NCI-H774 (cell line): ENCODE data around the gene HACD2.

Source experiments
- DNase-seq: peaks from one replicate; lab custom pipeline; 2025; lab: John Stamatoyannopoulos, UW

The HACD2 gene, protein sequence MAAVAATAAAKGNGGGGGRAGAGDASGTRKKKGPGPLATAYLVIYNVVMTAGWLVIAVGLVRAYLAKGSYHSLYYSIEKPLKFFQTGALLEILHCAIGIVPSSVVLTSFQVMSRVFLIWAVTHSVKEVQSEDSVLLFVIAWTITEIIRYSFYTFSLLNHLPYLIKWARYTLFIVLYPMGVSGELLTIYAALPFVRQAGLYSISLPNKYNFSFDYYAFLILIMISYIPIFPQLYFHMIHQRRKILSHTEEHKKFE

GRCh38 chr3:123584988-123585937, at the start of gene HACD2:
TSS of gene HACD2 (minus strand) at chr3:123585053. CDS start at chr3:123585027, 26 bp downstream.
- peak; percentile 89 for DNase-seq

- no peak for DNase-seq
Measured at GRCh38 chr3:123634149-123635051, 49.5 kb upstream of the HACD2 start.

- DNase-seq: no peak
Measured at GRCh38 chr3:123633530-123633929, 48.7 kb upstream of the HACD2 start.

GRCh38 chr3:123632161-123632655, 47.4 kb upstream of the HACD2 start:
- DNase-seq: no peak

GRCh38 chr3:123629747-123630047, 44.8 kb upstream of the HACD2 start:
- no peak for DNase-seq

GRCh38 chr3:123628996-123629746, 44.3 kb upstream of the HACD2 start:
- no peak for DNase-seq

DNA sequence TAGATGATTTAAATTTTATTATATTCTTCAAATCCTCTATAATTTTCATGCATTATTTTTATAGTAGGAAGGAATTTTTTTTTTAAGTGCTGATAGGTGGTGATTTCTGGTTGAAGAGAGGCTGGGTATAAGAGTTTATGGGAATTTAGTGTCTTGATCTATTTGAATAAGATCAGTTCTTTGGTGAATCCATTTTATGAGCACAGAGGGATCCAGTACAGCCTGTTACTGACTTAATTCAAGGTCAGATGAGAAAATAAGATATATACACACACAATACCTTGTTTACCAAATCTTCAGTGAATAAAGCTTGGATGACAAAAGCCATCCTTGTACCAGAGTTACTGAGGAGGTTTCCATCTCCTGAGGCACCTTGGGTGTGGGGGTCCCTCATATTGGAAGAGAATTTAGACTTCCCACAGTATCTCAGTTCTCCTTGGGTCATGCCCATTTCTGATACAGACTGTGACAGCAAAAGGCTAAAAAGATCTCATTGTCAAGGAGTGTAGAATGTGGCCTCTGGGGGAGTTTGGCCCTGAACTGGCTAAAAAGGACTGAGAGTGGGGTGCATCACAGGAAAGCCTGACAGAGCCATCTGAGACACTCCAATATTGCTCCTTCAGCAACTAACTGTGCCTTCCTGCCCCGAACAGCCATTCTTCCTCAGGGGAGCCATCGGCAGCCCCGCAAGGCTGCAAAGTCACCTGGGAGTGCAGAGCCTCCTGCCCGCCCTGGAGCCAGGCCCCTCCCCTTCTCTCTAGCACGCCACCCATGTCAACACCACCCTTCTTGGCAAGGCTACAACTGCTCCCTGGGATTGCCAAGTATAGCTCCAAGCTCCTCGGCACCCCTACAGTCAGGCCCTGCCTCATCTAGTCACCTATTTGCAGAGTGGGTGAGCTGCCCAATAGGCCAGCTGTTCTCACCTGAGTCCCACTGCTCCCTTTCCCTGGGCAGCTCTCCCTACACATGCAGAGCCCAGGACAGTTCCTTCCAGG, 43.1 kb upstream of the HACD2 start:
- no peak for DNase-seq

- no peak for DNase-seq
Measured at GRCh38 chr3:123626881-123627280, 42.0 kb upstream of the HACD2 start.

DNA sequence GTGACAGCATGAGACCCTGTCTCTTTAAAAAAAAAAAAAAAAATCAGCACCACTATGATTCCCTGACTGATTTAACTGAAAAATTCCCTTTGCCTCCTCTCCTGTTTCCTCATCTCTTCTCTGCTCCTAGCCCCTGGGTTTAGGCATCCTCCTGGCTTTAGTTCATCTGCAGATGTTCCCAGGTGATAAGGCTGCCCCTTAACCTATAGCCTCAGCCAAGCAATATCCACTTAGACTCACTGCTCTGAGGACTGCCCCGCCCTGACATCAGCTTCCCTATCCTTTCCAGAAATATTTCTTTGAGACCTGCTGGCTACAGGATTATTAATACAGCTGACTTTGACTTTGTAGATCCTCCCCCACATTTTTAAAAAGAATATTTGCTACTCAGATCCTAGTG, 39.4 kb upstream of the HACD2 start:
- DNase-seq: no peak

- no peak for DNase-seq
Measured at GRCh38 chr3:123623346-123623880, 38.6 kb upstream of the HACD2 start.

- no peak for DNase-seq
Measured at GRCh38 chr3:123622766-123623165, 37.9 kb upstream of the HACD2 start.

DNA sequence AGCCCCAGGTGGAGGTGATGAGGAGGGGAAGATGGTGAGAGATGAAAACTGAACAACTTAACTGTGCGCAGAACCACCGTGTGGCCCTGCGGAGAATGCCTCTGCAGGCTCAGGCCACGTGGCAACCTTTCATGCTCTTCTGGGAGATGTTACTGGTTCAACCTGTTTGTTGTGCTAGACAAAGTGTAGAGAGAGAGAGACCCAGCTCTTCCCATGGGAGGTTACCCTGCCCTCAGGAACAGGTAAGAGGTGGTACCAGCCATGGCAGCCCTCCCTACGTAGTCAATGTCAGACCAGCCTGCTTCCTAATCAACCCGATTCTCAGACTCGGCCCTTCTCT, 37.0 kb upstream of the HACD2 start:
- no peak for DNase-seq

DNA sequence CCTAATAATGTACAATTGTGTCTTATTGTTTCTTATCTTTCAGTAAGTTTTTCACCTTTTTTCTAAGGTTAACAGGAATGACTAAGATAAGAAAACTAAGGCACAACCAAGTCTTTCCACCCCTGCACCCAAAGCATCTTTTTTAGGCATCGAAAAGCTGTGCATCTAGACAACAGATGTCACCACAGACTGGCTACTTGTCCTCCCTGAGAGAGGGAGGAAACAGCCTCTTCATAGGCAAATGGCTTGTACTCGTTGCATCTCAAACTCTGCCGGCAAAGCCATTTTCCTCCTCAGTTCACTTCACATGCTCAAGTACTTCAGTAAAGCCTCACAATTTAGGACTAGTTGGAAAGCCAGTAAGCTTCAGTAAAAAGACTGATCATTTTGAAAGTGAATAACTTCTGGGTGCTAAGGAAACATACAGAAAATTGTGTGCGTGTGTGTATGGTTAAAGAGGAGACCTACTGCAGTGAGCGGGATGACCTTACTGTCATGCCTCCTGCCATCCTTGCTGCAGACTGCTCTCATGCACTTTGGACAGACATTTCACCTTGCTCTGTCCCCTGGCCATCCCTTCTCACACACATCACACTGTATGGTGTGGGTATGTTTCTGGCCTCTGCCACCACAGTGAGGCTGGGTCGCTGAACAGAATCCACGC, 36.5 kb upstream of the HACD2 start:
- DNase-seq: no peak

DNA sequence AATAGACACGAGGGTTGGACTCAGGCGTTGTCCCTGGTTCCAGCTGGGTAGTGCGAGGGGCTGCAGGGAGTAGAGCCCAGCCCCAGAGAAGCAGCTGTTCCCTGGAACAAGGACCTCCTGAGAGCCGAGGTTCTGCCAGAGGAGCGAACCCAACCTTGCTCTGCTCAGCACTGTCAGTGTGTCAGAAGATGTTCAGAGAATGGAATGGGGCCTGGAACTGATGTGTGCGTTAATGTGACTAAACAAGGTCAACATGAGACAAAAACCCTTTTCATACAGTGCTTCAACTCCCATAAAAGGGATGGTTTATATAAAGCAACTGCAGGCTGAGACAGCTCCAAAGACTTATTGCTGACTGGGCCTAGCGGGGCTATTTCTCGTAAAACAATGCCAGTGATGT, 35.5 kb upstream of the HACD2 start:
- DNase-seq: no peak

DNA sequence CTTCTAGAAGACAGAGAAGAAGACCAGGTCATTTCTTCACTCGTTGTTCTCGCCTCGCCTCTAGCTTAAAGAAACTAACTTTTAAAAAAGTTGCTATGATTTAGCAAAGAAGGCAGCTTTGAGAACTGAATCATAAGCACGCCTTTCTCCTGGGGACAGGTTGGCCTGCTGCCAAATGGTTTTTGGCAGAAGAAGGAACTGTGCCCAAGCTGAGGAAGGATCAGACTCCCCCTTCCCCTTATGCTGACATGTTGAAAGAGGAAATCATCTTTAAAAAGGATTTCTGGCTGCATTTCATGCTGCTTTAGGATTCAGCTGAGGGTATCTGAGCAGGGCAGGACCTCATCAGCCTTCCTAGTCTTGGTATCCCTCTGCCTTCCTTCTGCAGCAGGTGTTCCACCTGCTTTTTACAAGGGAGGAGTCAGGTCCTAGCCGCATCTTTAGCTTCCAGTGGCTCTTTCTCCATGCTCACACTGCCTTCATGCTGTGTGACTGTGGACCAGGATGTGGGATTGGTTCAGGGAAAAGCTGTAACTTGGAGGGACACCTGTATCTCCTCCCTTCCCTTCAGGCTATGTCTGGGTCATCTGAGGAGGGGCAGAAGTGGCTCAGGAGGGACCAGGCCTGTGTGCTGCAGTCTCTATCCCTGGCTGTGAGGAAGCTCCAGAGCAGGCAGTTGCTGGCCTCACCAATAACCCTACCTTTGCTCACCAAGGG, 34.1 kb upstream of the HACD2 start:
- DNase-seq: no peak

DNA sequence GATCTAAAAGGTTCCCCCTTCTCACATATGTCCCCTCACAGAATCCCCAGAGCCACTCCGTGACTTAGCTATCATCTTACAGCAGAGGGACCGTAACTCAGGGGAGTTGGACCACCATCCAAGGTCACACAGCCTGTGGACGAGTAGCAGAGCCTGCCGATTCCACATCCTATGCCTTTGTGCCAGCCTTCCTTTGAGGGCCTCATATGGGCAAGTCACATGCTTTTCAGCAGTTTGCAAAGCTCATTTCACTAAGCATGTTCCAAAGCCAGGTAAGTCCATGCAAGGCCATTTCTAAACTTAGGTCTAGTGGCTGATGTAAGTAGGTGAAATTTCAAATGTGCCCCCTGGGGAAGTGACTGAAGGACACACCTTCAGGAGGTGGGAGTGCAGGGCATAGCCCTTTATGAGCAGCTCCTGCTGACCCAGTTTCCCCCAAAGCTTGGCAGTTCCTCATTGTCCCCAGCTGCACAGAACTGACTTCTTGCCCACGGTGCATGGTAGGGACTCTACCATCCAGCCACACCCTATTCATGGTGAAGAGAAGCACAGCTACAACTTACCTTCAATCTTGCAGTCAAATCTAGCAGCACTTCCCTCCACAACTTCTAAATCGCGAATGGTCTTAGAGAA, 33.3 kb upstream of the HACD2 start:
- DNase-seq: no peak

- no peak for DNase-seq
Measured at GRCh38 chr3:123616593-123616992, 31.7 kb upstream of the HACD2 start.

DNA sequence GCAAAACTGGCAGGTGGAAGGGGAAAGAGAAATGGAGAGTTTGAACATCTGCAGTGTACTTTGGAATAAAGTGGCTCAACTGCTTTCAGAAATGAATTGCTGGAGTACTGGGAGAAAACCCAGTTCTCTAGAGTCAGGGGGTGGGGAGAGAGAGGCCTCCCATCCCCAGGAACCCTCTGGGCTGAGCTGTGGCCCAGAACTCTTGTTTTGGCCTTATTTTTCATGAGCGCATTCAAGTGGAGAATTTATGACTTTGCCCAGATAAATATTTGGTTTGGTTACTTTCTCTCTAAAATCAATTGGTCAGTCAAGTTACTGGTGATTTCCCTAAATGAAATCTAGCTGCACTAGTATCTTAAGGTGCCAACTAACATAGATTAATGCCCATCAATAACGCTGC, 28.7 kb upstream of the HACD2 start:
- DNase-seq: no peak
